Mesenchymal stem cell (in vitro differentiated cells and primary cell): Measurements from ENCODE around the gene SLC51B.
"Not testable (repeated sequence)": the region's sequence is repeated elsewhere in the genome, so short reads cannot be mapped to it uniquely, and the experiment has no call there.

Source experiments
- DNase-seq: peaks from one replicate; pipeline ENCODE4 v3.0.0-alpha.2; 2013
- H2AFZ ChIP-seq: one replicate; pipeline ENCODE4 v1.6.1; 2013; ENCODE audit warnings: low read depth, mild to moderate bottlenecking, control low read depth, inconsistent platforms, low read length, moderate library complexity
- H2AK5ac ChIP-seq: 2 replicates; pipeline ENCODE4 v1.6.1; 2013; ENCODE audit warnings: low read length, moderate library complexity, mild to moderate bottlenecking, inconsistent platforms; ENCODE audit not compliant: severe bottlenecking
- H2BK120ac ChIP-seq: one replicate; pipeline ENCODE4 v1.6.1; 2013; ENCODE audit warnings: low read depth, mild to moderate bottlenecking, inconsistent platforms, low read length, moderate library complexity
- H2BK12ac ChIP-seq, 2 experiments: one replicate each; pipeline ENCODE4 v1.6.1; 2013; ENCODE audit warnings: inconsistent platforms in 2 of 2, low read length in 2 of 2, mild to moderate bottlenecking in 2 of 2, moderate library complexity in 2 of 2, control low read depth in 1 of 2
- H2BK15ac ChIP-seq: one replicate; pipeline ENCODE4 v1.6.1; 2013; ENCODE audit warnings: mild to moderate bottlenecking, low read depth, inconsistent platforms; ENCODE audit not compliant: poor library complexity, severe bottlenecking
- H2BK5ac ChIP-seq: 2 replicates; pipeline ENCODE4 v1.6.1; 2013; ENCODE audit warnings: low read depth, mild to moderate bottlenecking, low read length, control low read depth, inconsistent platforms; ENCODE audit not compliant: poor library complexity, severe bottlenecking
- H3K14ac ChIP-seq, 2 experiments: one replicate each; pipeline ENCODE4 v1.6.1; 2013; ENCODE audit warnings: inconsistent platforms in 2 of 2, low read length in 2 of 2, control low read depth in 1 of 2, mild to moderate bottlenecking in 1 of 2, moderate library complexity in 1 of 2
- H3K18ac ChIP-seq, 2 experiments: one replicate each; pipeline ENCODE4 v1.6.1; 2013; ENCODE audit warnings: inconsistent platforms in 2 of 2, low read length in 2 of 2, control low read depth in 1 of 2, low read depth in 1 of 2, mild to moderate bottlenecking in 1 of 2
- H3K23ac ChIP-seq, 2 experiments: one replicate each; pipeline ENCODE4 v1.6.1; 2013; ENCODE audit warnings: inconsistent platforms in 2 of 2, low read length in 2 of 2, mild to moderate bottlenecking in 2 of 2, moderate library complexity in 2 of 2, control low read depth in 1 of 2
- H3K27ac ChIP-seq: 2 replicates; pipeline ENCODE4 v1.5.1; 2013; ENCODE audit warnings: mild to moderate bottlenecking, moderate library complexity, low read length, control low read depth, inconsistent platforms; ENCODE audit not compliant: poor library complexity, severe bottlenecking
- H3K27me3 ChIP-seq, 2 experiments: 2 replicates each; pipeline versions ENCODE4 v1.6.1 to v1.7.0; 2013; ENCODE audit warnings: low read length in 2 of 2, mild to moderate bottlenecking in 2 of 2, moderate library complexity in 2 of 2, control low read depth in 1 of 2, inconsistent platforms in 1 of 2; ENCODE audit not compliant: control insufficient read depth in 1 of 2, insufficient read depth in 1 of 2
- H3K36me3 ChIP-seq, 2 experiments: 2 replicates each; pipeline versions ENCODE4 v1.6.1 to v1.7.0; 2013; ENCODE audit warnings: low read length in 2 of 2, control low read depth in 1 of 2, inconsistent platforms in 1 of 2, low read depth in 1 of 2, mild to moderate bottlenecking in 1 of 2; ENCODE audit not compliant: insufficient read depth in 2 of 2, control insufficient read depth in 1 of 2
- H3K4ac ChIP-seq, 2 experiments: one replicate each; pipeline ENCODE4 v1.6.1; 2013; ENCODE audit warnings: inconsistent platforms in 2 of 2, low read length in 2 of 2, mild to moderate bottlenecking in 2 of 2, moderate library complexity in 2 of 2, control low read depth in 1 of 2, low read depth in 1 of 2
- H3K4me1 ChIP-seq: 2 replicates; pipeline ENCODE4 v1.6.1; 2013; ENCODE audit warnings: low read depth, low read length, control low read depth; ENCODE audit not compliant: control insufficient read depth, insufficient read depth
- H3K4me2 ChIP-seq: 2 replicates; pipeline ENCODE4 v1.6.1; 2013; ENCODE audit warnings: low read length, mild to moderate bottlenecking, inconsistent platforms; ENCODE audit not compliant: poor library complexity, severe bottlenecking
- H3K4me3 ChIP-seq, 2 experiments: 2 replicates each; pipeline versions ENCODE4 v1.5.1 to v1.7.0; 2013; ENCODE audit warnings: low read length in 2 of 2, mild to moderate bottlenecking in 2 of 2, control low read depth in 1 of 2, low read depth in 1 of 2; ENCODE audit not compliant: insufficient read depth in 1 of 2
- H3K79me1 ChIP-seq: replicated peaks from 2 replicates; pipeline ENCODE4 v1.6.1; 2013; ENCODE audit warnings: mild to moderate bottlenecking, control low read depth, low read length, inconsistent platforms; ENCODE audit not compliant: poor library complexity, severe bottlenecking
- H3K9ac ChIP-seq: 2 replicates; pipeline ENCODE4 v1.7.0; 2013; ENCODE audit warnings: mild to moderate bottlenecking, low read length, moderate library complexity
- H3K9me3 ChIP-seq: 2 replicates; pipeline ENCODE4 v1.7.0; 2013; ENCODE audit warnings: mild to moderate bottlenecking, low read length; ENCODE audit not compliant: control insufficient read depth
- H4K8ac ChIP-seq: one replicate; pipeline ENCODE4 v1.6.1; 2013; ENCODE audit warnings: inconsistent platforms, mild to moderate bottlenecking, low read length, moderate library complexity
- H4K91ac ChIP-seq: one replicate; pipeline ENCODE4 v1.6.1; 2013; ENCODE audit warnings: mild to moderate bottlenecking, low read length, inconsistent platforms
- WGBS: methylation state at CpG from one replicate; pipeline ENCODE4 v1.1.7; 2013; ENCODE audit warnings: mixed read lengths; 5-methylcytosine and 5-hydroxymethylcytosine counted together

The SLC51B gene

DNA sequence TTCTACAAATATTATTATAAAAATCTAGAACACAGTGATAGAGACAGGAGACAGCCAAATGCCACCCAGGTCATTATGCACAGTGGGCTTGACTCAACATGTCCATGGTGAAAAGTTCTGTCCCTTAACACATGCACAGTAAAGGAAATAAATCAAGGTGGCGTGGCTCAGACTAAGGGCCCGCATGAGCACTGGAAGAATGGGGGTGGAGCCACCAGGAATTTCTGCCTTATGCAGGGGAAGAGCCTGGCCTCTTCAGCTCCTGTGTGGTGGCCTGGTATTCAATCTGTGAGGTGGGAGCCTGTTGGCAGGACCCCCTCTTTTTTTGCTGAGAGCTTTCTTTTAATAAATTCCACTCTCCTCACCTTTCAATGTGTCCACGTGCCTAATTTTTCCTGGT is 38.3 kb upstream of the SLC51B start:
- Histone ChIP-seq H3K4me1 (no peaks in the 10 kb centered on the region), H3K27me3 (no peaks in the 10 kb centered on the region), H3K9ac (no peak overlapping the region), H3K14ac (no peak overlapping the region), H3K4me2 (no peak overlapping the region), H3K18ac (no peak overlapping the region), H3K4me3 (no peak overlapping the region), H2BK12ac (no peak overlapping the region), H4K91ac (no peak overlapping the region), H2AK5ac (no peak overlapping the region), H4K8ac (no peak overlapping the region), H3K4ac (no peak overlapping the region), H2BK15ac (no peak overlapping the region), H3K79me1 (no peaks in the 10 kb centered on the region), H3K9me3 (no peaks in the 10 kb centered on the region), H3K27ac (no peak overlapping the region), H3K23ac (no peak overlapping the region), H3K36me3 (peaks cover 4 to 55% of the 10 kb centered on the region in 2 experiments), H2BK5ac (no peak overlapping the region), H2AFZ (no peak overlapping the region), H2BK120ac (no peak overlapping the region)
- 44% methylated on average over 3 of the region's 3 CpGs for WGBS
- peak; percentile 42 for DNase-seq

- Histone ChIP-seq H4K91ac (no peak overlapping the region), H3K79me1 (peaks cover under 1% of the 10 kb centered on the region), H3K27me3 (no peaks in the 10 kb centered on the region), H3K4me1 (no peaks in the 10 kb centered on the region), H3K18ac (no peak overlapping the region), H2BK120ac (no peak overlapping the region), H2BK5ac (no peak overlapping the region), H3K14ac (no peak overlapping the region), H3K23ac (no peak overlapping the region), H4K8ac (no peak overlapping the region), H2AFZ (no peak overlapping the region), H3K36me3 (peaks cover 8 to 60% of the 10 kb centered on the region in 2 experiments), H3K9me3 (peaks cover 15% of the 10 kb centered on the region), H2BK12ac (no peak overlapping the region), H2BK15ac (no peak overlapping the region), H3K4me3 (no peak overlapping the region), H3K9ac (no peak overlapping the region), H3K27ac (no peak overlapping the region), H2AK5ac (no peak overlapping the region), H3K4ac (no peak overlapping the region), H3K4me2 (no peak overlapping the region)
- WGBS: 77% methylated on average over 2 of the region's 2 CpGs
- DNase-seq: no peak
Observed at GRCh38 chr15:65008983-65009382, 36.2 kb upstream of the SLC51B start.

GRCh38 chr15:65011198-65011597 is 34.0 kb upstream of the SLC51B start:
- peaks cover 15 to 62% of the 10 kb centered on the region in 2 experiments for H3K36me3 ChIP-seq
- H2BK5ac ChIP-seq, H2AK5ac ChIP-seq, H3K79me1 ChIP-seq, H3K4ac ChIP-seq, H3K18ac ChIP-seq, H3K4me2 ChIP-seq, H3K4me3 ChIP-seq, H3K27me3 ChIP-seq, DNase-seq, H3K14ac ChIP-seq, H3K27ac ChIP-seq, H3K4me1 ChIP-seq, H3K9ac ChIP-seq, H4K91ac ChIP-seq, H2BK15ac ChIP-seq, H2BK120ac ChIP-seq, H3K23ac ChIP-seq, H2BK12ac ChIP-seq, H2AFZ ChIP-seq, H4K8ac ChIP-seq: not testable (repeated sequence)
- 100% methylated on average over 2 of the region's 4 CpGs for WGBS
- H3K9me3 ChIP-seq: peaks cover 17% of the 10 kb centered on the region

- peaks cover 8% of the 10 kb centered on the region for H3K79me1 ChIP-seq
Observed at GRCh38 chr15:65020419-65020818, 24.8 kb upstream of the SLC51B start.

More at GRCh38 chr15:65020419-65020818, 24.8 kb upstream of the SLC51B start:
- Histone ChIP-seq H2BK5ac (no peak overlapping the region), H2AK5ac (no peak overlapping the region), H3K4ac (no peak overlapping the region), H3K4me1 (no peaks in the 10 kb centered on the region), H4K91ac (no peak overlapping the region), H2BK15ac (no peak overlapping the region), H3K36me3 (peaks cover 11 to 90% of the 10 kb centered on the region in 2 experiments), H2AFZ (no peak overlapping the region), H3K9ac (no peak overlapping the region), H3K9me3 (no peaks in the 10 kb centered on the region), H3K4me3 (no peak overlapping the region), H4K8ac (no peak overlapping the region), H2BK120ac (no peak overlapping the region), H3K4me2 (no peak overlapping the region), H3K18ac (no peak overlapping the region), H2BK12ac (no peak overlapping the region), H3K23ac (no peak overlapping the region), H3K27me3 (no peaks in the 10 kb centered on the region), H3K27ac (no peak overlapping the region), H3K14ac (no peak overlapping the region)
- 100% methylated on average over 1 of the region's 1 CpG for WGBS
- no peak for DNase-seq
